ENCODE measurements around the gene MRGPRE. TPM values are rescaled to one million over a fixed set of nuclear protein-coding genes. Genes with fewer than 3 reads are reported as not detected.

Gene MRGPRE
- total RNA-seq, 2 donors from 2014 or later = not detected

DNA sequence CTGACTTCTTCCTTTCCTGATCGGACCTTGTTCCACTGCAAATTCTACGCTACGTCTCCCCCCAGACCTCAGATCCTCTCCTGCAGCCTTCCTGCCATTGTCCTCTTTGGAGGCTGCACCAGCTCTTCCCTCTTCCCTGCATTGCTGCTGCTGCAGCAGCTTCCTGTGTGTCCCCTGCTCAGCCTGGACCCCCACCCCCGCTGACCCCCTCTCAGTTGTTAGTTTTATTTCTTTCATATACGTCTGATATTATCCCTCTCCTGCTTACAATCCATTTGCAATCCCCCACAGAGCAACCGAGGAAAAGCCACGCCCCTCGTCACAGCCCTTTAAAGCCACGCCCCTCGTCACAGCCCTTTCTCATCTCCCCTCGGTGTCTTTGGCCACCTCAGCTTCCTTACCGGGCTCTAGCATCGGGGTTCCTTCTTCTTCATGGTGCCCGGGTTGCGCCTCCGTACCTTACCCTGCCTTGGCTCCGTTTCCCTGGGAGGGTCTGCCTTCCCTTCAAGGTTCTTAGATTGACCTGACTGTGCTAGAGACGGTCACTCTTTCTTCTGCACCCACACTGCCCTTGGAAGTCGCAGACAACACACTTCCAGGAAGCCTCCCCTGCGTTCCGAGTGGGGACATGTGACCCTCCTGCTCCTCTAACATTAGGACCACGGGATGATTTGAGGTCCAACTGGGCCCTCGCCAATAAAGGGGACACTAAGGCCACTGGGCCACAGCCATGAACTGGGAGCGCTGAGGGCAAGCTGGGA lies 18.4 kb downstream of the MRGPRE start:
- no peak for ATAC-seq (ENCODE audit: insufficient number of reproducible peaks, low FRiP score, low read depth)
- no peak for DNase-seq (ENCODE audit: low spot score)
- no peaks in the 10 kb centered on the region for H3K4me1 ChIP-seq (ENCODE audit: control insufficient read depth in 1 of 2, low read depth in 2 of 2)
- H3K9me3 ChIP-seq = peaks cover 7% of the 10 kb centered on the region
- TF ChIP-seq CTCF (IDR thresholded peaks at IDR 0.05) = no peak
- no peak overlapping the region for H3K27ac ChIP-seq
- H3K4me3 ChIP-seq = no peak overlapping the region
- no peaks in the 10 kb centered on the region for H3K27me3 ChIP-seq (replicated peaks; ENCODE audit: insufficient read depth)
- H3K36me3 ChIP-seq = no peaks in the 10 kb centered on the region

GRCh38 chr11:3208272-3208671 lies 23.9 kb downstream of the MRGPRE start:
- Histone ChIP-seq H3K9me3 (peaks cover 7% of the 10 kb centered on the region), H3K4me3 (no peak overlapping the region), H3K27me3 (replicated peaks; ENCODE audit: insufficient read depth) (no peaks in the 10 kb centered on the region), H3K36me3 (no peaks in the 10 kb centered on the region), H3K27ac (no peak overlapping the region), H3K4me1 (ENCODE audit: control insufficient read depth in 1 of 2, low read depth in 2 of 2) (peaks cover 5 to 18% of the 10 kb centered on the region in 2 donors)
- ATAC-seq (ENCODE audit: insufficient number of reproducible peaks, low FRiP score, low read depth) (no peak), DNase-seq (ENCODE audit: low spot score) (no peak)
- TF ChIP-seq CTCF (IDR thresholded peaks at IDR 0.05) = no peak

DNA sequence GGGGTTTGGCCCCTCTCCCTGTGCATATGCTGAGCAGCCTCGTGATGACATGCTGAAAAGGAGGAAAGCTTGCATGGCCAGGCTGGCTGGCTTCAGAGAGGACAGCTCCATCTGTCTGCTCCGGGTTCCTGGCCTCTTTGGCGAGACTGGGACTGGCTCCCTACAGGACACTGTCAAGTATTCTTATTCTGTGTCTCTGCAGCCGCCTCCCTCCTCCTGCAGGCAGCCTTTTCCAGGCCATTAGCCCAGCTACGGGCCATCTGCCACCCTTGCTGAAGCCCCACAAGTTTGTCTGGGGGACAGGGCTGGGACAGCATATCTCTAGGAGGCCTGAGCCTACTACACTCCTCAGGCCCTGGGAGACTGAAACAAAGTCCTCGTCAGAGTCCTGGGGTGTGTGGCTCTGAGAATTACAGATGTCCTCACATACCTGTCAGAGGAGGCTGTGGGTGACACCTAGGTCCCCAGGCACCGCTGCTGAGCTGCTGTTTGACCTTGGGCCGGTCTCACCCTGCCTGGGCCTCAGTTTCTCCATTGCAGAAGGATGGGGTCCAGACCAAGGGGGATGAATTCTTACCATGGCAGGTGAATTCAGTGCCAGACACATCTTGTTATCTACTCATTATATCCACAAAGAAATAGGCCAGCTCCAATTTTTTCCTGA lies 24.6 kb downstream of the MRGPRE start:
- H3K36me3 ChIP-seq = no peaks in the 10 kb centered on the region
- H3K27me3 ChIP-seq (replicated peaks; ENCODE audit: insufficient read depth) = no peaks in the 10 kb centered on the region
- peaks cover 5 to 23% of the 10 kb centered on the region in 2 donors for H3K4me1 ChIP-seq (ENCODE audit: control insufficient read depth in 1 of 2, low read depth in 2 of 2)
- peaks cover 7% of the 10 kb centered on the region for H3K9me3 ChIP-seq
- H3K27ac ChIP-seq = no peak overlapping the region
- no peak for ATAC-seq (ENCODE audit: insufficient number of reproducible peaks, low FRiP score, low read depth)
- no peak for TF ChIP-seq CTCF (IDR thresholded peaks at IDR 0.05)
- no peak overlapping the region for H3K4me3 ChIP-seq
- DNase-seq (ENCODE audit: low spot score) = no peak

DNA sequence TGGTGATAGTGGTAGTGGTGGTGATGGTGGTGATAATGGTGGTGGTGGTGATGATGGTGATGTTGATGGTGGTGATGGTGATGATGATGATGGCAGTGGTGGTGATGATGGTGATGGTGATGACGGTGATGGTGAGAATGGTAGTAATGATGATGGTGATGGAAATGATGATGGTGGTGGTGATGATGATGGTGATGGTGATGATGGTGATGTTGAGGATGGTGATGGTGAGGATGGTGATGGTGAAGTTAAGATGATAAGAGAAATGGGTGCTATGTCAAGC lies 25.4 kb downstream of the MRGPRE start:
- no peak for ATAC-seq (ENCODE audit: insufficient number of reproducible peaks, low FRiP score, low read depth)
- no peak for DNase-seq (ENCODE audit: low spot score)
- H3K4me3 ChIP-seq = no peak overlapping the region
- H3K4me1 ChIP-seq (ENCODE audit: control insufficient read depth in 1 of 2, low read depth in 2 of 2) = peaks cover 5 to 23% of the 10 kb centered on the region in 2 donors
- H3K36me3 ChIP-seq = no peaks in the 10 kb centered on the region
- no peaks in the 10 kb centered on the region for H3K27me3 ChIP-seq (replicated peaks; ENCODE audit: insufficient read depth)
- H3K9me3 ChIP-seq = peaks cover 7% of the 10 kb centered on the region
- no peak for TF ChIP-seq CTCF (IDR thresholded peaks at IDR 0.05)
- no peak overlapping the region for H3K27ac ChIP-seq

GRCh38 chr11:3206156-3206921 lies 25.9 kb downstream of the MRGPRE start:
- ATAC-seq (ENCODE audit: insufficient number of reproducible peaks, low FRiP score, low read depth) (no peak), DNase-seq (ENCODE audit: low spot score) (no peak)
- no peaks in the 10 kb centered on the region for H3K27me3 ChIP-seq (replicated peaks; ENCODE audit: insufficient read depth)
- peaks cover 1% of the 10 kb centered on the region for H3K9me3 ChIP-seq
- peaks cover 5 to 23% of the 10 kb centered on the region in 2 donors for H3K4me1 ChIP-seq (ENCODE audit: control insufficient read depth in 1 of 2, low read depth in 2 of 2)
- TF ChIP-seq CTCF (IDR thresholded peaks at IDR 0.05) = no peak
- H3K27ac ChIP-seq = no peak overlapping the region
- H3K4me3 ChIP-seq = no peak overlapping the region
- no peaks in the 10 kb centered on the region for H3K36me3 ChIP-seq
